GM15510 (cell line): ENCODE results near the gene STK33.

Source experiments
- POLR2A ChIP-seq: IDR thresholded peaks from 3 replicates; pipeline ENCODE4 v1.6.1; 2011; ENCODE audit warnings: borderline replicate concordance; ENCODE audit not compliant: insufficient read length; ENCODE audit errors: extremely low read depth

The STK33 gene

GRCh38 chr11:8352876-8353505 lies 241.0 kb downstream of the STK33 start:
- TF ChIP-seq POLR2A: no peak

- no peak for TF ChIP-seq POLR2A
Measured at GRCh38 chr11:8352103-8352875, 241.7 kb downstream of the STK33 start.

DNA sequence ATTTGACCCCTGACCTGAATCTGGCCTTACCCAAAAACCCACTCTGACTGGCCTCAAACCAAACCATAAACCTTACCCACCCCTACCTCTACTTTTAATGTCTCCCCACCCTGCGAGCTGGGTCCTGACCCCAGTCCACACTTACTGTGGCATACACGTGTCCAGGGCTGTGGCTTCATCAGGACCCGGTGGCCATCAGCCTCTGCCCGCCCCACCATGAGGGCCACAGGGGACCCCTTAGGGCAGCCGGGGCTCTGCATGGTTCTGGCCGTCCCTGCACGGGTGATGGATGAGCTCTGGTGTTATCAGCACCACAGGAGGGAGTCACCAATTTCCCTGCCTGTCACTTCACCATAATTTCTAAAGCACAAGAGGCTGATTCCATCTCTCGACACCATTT lies 242.8 kb downstream of the STK33 start:
- no peak for TF ChIP-seq POLR2A

GRCh38 chr11:8347978-8348377 lies 246.1 kb downstream of the STK33 start:
- no peak for TF ChIP-seq POLR2A

DNA sequence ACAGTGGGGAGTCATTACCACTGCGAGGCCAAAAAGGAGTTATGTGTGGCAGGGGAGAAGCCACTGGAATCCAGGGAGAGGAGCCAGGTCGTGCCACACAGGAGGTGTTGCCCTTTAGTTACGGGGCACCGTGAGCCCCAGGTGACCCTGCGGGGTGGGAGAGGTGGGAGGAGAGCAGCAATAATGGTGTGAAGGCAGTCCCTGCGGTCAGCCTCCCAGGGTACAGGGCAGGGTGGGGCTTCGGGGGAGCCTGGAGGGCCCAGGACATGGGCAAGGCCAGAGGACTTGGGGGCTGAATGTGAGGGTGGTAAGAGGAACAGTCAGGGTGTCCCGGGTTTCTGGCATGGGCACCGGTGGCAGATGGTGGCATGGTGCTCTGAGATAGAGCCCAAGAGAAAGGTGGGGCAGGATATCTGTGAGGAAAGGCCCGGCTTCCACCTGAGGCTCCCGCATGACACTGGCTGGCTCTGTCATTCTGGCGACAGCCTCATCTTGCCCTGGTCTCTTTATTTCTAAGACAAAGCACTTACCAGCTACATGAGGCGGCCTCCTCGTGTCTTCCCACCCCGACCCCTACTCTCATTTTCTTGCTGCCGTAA lies 247.8 kb downstream of the STK33 start:
- no peak for TF ChIP-seq POLR2A

- no peak for TF ChIP-seq POLR2A
Measured at GRCh38 chr11:8345179-8345578, 248.8 kb downstream of the STK33 start.

- TF ChIP-seq POLR2A: no peak
Measured at GRCh38 chr11:8344346-8344745, 249.7 kb downstream of the STK33 start.

GRCh38 chr11:8342821-8343681 lies 251.0 kb downstream of the STK33 start:
- no peak for TF ChIP-seq POLR2A

GRCh38 chr11:8341996-8342395 lies 252.0 kb downstream of the STK33 start:
- no peak for TF ChIP-seq POLR2A
